Ammon's horn (tissue), 1 donor: ENCODE data around the gene PILRB.
A peak's percentile ranks its signal among the peaks of the same experiment; 100 is the strongest.
"Not testable (repeated sequence)": the region's sequence is repeated elsewhere in the genome, so short reads cannot be mapped to it uniquely, and the experiment has no call there.

Source experiments
- DNase-seq: peaks from one replicate; pipeline ENCODE4 v3.0.0-alpha.2; 2016; ENCODE audit warnings: low spot score

The PILRB gene

DNA sequence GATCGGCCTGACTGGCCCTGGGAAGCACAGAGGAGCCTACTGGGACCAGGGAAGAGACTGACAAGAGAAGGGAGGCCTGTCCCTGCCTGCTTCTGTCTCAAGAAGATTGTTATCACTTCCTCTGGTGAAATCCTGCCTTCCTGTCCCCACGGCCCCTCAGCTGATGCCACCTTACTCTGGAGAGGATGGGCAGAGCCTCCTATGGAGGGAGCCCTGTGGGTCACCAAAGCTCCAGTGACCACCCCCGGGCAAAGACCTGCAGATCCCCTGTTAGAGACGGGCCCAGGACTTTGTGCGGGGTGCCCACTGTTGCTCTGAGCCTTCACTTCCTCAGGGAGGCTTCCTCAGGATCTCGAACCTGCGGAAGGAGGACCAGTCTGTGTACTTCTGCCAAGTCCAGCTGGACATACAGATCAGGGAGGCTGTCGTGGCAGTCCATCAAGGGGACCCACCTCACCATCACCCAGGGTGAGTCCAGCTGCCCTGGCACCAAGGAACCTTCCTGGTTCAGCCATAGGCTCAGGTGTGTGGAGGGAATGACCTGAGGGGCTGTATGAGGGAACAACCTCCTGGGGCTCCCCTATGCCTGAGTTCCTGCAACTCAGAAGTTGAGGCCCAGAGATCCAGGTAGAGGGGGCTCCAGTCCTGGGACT, 1.4 kb upstream of the PILRB start:
- no peak for DNase-seq

DNA sequence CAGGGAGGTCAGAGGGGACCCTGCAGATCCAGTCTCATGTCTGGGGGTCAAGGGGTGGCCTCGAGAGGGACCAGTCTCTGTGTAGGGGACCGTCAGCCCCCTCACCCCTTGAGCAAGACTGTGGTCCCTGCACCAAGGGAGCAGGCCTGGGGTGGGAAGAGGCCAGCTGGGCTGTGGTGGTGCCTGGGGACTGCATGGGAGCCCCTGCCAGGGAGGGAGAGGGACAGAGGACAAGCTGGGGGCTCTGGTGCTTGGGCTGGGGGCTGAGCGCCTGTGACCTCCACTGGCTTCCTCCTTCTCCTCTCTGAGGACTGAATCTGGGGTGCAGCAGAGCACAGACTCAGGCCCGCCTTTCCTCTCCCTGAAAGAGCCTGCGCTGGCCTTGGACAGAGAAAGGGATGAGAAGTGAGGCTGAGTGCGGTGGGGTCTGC, 771 bp upstream of the PILRB start:
- DNase-seq: no peak

DNA sequence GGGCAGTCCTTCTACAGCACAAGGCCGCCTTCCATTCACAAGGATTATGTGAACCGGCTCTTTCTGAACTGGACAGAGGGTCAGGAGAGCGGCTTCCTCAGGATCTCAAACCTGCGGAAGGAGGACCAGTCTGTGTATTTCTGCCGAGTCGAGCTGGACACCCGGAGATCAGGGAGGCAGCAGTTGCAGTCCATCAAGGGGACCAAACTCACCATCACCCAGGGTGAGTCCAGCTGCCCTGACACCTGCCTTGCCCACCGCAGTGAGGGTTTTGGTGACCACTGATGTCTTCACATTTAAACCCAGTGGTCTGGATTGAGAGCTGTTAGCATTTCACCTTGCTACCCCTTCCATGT, 918 bp downstream of the PILRB start:
- no peak for DNase-seq

DNA sequence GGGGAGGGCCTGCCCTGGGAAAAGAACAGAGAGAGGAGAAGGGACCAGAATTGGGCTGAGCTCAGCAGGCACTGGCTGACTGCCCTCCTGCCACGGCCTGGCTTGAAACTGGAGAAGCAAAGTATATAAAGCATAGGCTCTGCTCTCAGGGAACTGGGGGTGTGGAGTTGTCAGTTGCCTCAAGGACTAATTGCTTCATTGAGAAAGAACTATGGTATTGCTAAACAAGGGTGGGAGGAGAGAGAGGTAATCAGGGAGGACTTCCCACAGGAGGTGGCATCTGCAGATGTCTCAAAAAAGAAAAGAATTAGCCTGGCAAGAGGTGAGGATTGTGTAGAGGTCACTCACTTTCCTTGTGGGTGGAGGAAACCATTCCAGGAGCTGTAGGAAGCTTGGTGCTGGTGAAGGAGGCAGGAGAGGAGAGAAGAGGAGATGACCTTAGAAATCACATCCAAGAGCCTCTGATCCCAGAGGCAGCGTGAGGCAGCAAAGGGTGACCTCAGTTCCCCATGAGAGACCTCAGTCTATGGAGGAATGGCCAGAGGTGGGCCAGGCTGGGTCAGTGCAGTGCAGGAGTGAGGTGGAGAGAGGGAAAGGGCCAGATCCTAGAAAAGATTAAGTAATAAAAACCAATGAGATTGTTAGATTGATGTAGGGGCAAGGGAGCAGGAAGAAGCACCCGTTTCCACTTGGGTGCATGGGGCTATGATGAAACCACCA, 2.4 kb downstream of the PILRB start:
- no peak for DNase-seq

DNA sequence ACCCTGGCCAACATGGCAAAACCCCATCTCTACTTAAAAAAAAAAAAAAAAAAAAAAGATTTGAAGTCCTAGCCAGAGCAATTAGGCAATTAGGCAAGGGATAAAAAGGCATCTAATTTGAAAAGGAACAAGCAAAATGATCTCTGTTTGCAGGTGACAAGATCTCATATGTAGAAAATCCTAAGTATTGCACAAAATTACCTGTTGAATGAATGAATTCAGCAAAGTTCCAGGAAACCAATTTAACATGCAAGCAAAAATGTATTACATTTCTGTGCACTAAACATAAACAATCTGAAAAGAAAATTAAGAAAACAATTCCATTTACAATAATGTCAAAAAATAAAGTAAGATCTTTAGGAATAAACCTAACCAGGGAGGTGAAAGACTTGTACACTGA, 5.2 kb downstream of the PILRB start:
- no peak for DNase-seq

DNA sequence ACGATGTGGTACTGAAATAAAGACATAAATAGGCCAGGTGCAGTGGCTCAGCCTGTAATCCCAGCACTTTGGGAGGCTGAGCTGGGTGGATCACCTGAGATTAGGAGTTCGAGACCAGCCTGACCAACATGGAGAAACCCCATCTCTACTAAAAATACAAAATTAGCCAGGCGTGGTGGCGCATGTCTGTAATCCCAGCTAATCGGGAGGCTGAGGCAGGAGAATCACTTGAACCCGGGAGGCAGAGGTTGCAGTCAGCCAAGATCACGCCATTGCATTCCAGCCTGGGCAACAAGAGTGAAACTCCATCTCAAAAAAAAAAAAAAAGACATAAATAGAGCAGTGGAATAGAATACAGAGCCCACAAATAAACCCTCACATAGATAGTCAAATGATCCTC, 5.9 kb downstream of the PILRB start:
- DNase-seq: not testable (repeated sequence)

DNA sequence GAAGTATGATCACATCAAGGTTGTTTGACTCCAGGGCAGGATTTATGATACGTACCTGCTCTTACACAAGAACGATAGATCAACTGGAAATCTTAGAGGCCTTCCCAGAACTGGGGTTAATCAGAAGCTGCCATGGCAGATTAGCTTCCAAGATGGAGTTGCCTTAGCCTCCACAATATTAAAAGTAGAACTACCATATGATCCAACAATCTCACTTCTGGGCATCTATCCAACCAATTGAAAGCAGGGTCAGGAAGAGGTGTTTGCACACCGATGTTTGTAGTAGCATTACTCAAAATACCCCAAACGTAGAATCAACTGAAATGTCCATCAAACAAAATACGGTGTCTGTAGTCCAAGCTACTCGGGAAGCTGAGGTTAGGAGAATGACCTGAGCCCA, 6.6 kb downstream of the PILRB start:
- no peak for DNase-seq

DNA sequence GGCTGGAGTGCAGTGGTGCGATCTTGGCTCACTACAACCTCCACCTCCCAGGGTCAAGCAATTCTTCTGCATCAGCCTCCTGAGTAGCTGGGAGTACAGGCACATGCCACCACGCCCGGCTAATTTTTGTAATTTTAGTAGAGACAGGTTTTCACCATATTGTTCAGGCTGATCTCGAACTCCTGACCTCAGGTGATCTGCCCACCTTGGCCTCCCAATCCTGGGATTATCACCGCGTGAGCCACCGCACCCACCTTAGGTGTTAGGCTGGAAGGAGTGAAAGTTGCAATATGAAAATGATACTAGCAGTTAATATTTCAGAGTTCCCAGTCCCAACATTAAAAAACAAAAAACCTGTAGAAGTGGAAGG, 8.1 kb downstream of the PILRB start:
- not testable (repeated sequence) for DNase-seq

DNA sequence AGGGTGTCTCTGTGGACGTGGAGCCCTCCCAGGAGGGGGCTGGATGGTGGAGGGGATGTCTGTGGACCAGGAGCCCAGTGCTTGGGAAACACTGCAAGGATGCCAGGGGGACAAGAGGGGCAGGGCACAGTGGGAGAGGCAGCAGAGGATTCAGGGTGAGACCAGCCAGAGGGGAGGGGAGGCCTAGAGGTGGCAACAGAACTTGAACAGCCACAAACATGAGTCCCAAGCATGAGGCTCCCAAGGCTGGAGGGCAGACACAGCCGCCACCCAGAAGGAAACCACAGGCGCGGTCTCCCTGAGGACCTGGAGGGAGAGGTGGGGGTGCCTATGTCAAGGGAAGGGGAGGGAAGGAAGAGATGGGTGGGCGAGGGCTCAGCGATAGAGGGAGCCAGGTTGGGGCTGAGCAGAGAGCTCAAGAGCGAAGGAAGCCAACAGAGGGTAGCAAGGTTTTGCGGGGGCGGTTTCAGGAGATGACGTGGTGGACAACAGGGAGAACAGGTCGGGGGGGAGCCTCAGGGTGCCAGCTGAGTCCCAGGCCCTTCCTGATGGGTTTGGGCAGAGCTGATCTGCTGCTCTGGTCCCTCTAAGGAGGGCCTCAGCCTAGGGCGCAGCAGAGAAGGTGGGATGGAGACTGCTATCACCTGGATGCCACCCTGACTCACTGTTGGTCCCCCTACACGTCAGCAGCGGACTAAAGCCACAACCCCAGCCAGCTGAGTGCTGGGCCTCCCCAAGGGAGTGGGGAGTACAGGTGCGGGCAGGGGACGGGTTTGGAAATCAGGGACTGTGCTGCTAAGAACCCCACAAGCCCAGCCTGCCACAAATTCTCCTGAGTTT, 8.7 kb downstream of the PILRB start:
- no peak for DNase-seq

DNA sequence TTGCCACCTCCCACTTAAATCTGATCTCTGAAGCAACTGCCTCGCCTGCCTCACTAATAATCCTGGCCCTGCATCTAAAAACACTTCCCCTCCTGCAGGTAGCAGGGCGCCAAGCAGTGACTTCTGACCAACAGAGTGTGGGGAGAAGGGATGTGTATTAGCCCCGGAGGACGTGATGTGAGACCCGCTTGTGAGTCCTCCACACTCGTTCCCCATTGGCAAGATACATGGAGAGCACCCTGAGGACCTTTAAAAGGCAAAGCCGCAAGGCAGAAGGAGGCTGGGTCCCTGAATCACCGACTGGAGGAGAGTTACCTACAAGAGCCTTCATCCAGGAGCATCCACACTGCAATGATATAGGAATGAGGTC, 9.3 kb downstream of the PILRB start:
- no peak for DNase-seq

DNA sequence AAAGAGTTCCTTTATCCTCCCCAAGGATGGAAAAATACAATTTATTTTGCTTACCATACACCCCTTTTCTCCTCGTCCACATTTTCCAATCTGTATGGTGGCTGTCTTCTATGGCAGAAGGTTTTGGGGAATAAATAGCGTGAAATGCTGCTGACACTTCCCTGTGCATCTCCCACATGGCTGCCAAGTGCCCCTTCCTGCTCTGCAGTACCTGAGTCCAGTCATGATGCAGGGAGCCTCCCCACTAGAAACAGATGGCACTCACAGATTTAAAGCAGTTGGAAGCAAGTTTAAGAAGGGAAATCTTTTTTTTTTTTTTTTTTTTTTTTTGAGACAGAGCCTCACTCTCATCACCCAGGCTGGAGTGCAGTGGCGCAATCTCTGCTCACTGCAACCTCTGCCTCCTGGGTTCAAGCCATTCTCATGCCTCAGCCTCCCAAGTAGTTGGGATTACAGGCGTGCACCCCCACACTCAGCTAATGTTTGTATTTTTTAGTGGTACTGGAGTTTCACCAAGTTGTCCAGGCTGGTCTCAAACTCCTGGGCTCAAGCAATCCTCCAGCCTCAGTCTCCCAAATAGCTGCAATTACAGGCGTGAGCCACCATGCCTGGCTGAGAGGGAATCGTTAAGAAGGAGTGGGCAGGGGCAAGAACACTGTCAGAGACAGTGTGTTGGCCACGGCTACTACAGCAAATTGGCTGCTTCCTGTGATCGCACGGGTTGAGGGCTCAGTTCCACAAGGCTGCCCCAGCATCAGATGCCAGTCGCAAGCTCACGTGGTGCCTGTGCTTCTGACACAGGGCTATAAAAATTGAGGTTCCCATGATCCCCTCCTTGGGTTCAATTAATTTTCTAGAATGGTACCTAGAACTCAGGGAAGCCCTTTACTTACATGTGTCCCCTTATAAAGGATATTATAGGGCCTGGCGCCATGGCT, 10.0 kb downstream of the PILRB start:
- peak; percentile 27 for DNase-seq

DNA sequence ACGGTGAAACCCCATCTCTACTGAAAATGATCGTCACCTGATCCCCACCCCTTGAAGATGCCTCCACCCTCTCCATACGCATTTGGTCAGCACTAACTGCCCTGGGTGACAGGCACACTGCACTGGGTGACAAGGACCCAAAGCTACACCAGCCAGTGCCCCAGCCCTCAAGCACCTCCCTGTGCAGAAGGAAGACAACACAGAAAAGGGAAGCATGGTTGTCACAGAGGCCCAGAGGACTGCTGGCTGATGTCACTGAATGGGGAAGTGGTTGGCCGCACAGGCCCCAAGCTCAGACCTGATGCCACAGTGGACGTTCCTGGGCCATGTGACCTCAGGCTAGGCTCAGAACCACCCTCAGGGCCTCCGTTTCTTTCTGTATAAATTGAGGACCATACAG, 11.2 kb downstream of the PILRB start:
- peak; percentile 83 for DNase-seq

DNA sequence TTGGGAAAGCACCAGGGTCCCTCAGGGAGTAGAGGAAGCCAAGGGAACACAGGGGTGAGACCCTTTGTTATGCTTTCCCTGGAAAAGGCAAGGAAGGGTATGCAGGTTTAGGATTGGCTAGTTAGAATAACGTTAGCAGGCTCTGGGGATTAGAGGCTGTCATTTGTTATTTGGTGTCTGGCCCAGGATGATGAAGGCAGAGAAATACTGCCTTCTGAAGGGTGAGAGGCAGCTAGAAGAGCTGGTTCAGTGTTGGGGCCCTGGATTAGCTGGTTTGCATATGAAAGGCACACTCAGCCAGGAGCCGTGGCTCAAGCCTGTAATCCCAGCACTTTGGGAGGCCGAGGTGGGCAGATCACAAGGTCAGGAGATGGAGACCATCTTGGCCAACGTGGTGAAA, 12.4 kb downstream of the PILRB start:
- DNase-seq: no peak

DNA sequence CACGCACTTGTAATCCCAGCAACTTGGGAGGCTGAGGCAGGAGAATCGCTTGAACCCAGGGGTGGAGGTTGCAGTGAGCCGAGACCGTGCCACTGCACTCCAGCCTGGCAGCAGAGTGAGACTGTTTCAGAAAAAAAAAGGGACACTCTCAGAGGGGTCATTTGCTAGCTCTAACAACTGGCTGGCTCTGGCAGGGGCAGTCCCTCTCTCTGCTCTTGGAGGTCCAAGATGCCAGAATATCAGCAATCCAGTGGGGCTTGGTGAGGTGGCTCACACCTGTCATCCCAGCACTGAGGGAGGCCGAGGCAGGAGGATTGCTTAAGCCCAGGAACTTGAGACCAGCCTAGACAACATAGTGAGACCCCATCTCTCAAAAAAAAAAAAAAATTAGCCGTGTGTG, 12.8 kb downstream of the PILRB start:
- no peak for DNase-seq

DNA sequence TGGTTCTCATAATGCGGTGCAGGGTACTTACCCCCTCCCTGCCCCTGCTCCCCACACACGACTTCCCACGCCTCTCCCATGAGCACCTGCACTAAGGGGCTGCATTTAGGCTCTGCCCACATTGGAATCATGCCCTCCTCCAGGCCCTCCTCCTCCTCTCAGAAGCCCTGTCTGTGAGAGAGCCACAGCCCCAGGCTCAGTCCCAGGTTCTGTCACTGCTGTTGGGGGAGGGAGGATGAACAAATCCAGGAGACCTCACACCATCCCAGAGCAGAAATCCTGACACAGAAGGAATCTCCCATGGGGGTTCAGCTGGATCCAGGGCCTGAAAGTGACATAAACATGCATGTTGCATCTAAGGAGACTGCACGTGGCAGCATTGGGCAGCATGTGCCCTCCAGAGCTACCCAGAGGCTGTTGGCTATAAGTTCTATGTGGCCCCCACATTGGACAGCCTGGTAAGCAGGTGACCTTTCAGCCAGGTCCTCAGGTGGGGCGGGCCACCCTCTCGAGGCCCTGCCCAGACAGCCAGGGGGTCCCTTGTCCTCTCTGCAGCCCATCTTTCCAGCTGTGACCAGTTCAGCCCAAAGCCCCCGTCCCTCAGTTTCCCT, 13.7 kb downstream of the PILRB start:
- no peak for DNase-seq

DNA sequence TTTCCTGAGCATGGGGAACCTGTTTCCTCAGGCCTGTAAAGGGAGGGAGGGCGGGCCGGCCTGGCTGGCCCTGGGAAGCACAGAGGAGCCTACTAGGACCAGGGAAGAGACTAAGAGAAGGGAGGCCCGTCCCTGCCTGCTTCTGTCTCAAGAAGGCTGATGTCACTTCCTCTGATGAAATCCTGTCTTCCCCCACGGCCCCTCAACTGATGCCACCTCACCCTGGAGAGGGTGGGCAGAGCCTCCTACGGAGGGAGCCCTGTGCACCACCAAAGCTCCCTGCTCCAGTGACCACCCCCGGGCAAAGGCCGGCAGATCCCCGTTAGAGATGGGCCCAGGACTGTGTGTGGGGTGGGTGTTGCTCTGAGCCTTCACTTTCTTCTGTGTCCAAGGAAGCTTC, 14.3 kb downstream of the PILRB start:
- no peak for DNase-seq

DNA sequence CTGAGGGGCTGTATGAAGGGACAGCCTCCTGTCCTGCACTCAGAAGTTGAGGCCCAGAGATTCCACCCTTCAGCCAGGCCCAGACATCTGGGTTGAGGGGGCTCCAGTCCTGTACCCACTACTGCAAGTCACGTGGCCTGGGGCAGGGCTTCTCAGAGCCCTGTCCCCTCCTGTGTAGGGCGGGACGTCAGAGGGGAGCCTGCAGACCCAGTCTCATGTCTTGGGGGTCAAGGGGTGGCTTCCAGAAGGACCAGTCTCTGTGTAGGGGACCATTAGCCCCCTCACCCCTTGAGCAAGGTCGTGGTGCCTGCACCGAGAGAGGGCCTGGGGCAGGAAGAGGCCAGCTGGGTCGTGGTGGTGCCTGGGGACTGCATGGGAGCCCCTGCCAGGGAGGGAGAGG, 14.8 kb downstream of the PILRB start:
- DNase-seq: no peak

DNA sequence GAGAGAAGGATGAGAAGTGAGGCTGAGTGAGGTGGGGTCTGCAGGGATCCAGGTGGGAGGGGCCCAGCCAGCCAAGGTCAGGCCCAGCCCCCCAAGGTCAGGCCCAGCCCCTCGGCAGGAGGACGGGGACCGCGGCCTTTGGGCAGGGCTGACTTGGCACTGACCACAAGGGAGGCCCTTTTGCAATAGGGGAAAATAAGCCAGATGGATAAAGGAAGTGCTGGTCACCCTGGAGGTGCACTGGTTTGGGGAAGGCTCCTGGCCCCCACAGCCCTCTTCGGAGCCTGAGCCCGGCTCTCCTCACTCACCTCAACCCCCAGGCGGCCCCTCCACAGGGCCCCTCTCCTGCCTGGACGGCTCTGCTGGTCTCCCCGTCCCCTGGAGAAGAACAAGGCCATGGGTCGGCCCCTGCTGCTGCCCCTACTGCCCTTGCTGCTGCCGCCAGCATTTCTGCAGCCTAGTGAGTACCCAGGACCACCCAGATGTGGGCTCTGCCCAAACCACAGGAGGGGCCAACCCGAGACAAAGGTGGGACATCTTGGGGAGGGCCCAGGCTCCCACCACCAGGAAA, 15.4 kb downstream of the PILRB start, which contains the start of gene PILRA:
PILRA (plus strand) TSS at position 227 of the 571 bp plus-strand sequence; CDS start at position 397, 170 bp downstream.
- DNase-seq: peak; percentile 38

DNA sequence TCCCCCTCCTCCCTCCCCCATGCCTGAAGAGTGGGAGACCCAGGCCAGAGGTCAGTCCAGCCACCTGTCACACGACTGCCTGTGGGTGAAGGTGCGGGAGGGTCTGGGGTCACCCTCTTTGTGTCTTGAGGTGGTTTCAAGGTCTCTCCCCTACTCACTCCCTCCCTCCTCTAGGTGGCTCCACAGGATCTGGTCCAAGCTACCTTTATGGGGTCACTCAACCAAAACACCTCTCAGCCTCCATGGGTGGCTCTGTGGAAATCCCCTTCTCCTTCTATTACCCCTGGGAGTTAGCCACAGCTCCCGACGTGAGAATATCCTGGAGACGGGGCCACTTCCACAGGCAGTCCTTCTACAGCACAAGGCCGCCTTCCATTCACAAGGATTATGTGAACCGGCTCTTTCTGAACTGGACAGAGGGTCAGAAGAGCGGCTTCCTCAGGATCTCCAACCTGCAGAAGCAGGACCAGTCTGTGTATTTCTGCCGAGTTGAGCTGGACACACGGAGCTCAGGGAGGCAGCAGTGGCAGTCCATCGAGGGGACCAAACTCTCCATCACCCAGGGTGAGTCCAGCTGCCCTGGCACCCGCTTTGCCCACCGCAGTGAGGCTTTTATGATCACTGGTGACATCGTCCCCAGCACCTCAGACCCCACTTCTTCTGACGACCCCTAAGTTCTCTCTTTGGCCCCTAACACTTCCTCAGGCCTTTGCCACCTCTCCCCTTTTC, 16.1 kb downstream of the PILRB start:
- not testable (repeated sequence) for DNase-seq

DNA sequence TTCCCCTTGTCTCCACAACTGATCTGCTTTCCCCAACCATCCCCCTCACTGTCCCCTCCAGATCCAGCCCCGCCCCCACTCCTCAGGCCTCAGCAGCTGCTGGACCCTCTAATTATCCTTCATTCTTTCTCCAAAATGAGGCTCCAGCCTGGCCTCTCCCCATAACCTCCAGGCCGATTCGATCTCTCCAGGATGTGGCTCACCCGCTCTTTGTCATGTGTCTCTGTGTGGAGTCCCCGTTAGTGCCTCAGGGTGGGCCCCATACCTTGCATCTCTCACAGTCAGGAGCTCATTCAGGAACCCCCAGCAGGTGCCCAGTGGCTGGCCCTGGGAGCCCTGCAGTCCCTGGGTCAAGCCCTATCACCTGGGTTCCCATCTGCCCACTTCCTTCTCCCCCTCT, 16.7 kb downstream of the PILRB start:
- DNase-seq: no peak
